MM.1S (cell line): Measurements from ENCODE around the gene CEP170B.

Source experiments
- DNase-seq: peaks from one replicate; pipeline ENCODE4 v3.0.0-alpha.2; 2015
- H2AFZ ChIP-seq: fragments of 300-600 bp; sonication (generic); 2 replicates; pipeline ENCODE4 v1.6.0; 2016; ENCODE audit warnings: antibody characterized with exemption, low read length
- H3F3A ChIP-seq: fragments of 300-600 bp; sonication (generic); 2 replicates; pipeline ENCODE4 v1.6.1; 2016; ENCODE audit warnings: mild to moderate bottlenecking, antibody characterized with exemption, low read length, moderate library complexity, mixed read lengths; ENCODE audit not compliant: insufficient read depth
- H3K27ac ChIP-seq: fragments of 300-600 bp; sonication (generic); 2 replicates; pipeline ENCODE4 v1.5.1; 2016; ENCODE audit warnings: mild to moderate bottlenecking, low read length
- H3K27me3 ChIP-seq: fragments of 300-600 bp; sonication (generic); replicated peaks from 2 replicates; pipeline ENCODE4 v1.6.0; 2016; ENCODE audit warnings: low read length; ENCODE audit not compliant: insufficient read depth
- H3K36me3 ChIP-seq: fragments of 300-600 bp; sonication (generic); replicated peaks from 2 replicates; pipeline ENCODE4 v1.6.1; 2016; ENCODE audit warnings: mild to moderate bottlenecking, low read length, mixed read lengths; ENCODE audit not compliant: insufficient read depth
- H3K4me1 ChIP-seq: fragments of 300-600 bp; sonication (generic); 2 replicates; pipeline ENCODE4 v1.6.1; 2016; ENCODE audit warnings: low read length, mixed read lengths
- H3K4me2 ChIP-seq: fragments of 300-600 bp; sonication (generic); 2 replicates; pipeline ENCODE4 v1.6.0; 2016; ENCODE audit warnings: low read depth, low read length
- H3K4me3 ChIP-seq: fragments of 300-600 bp; sonication (generic); 2 replicates; pipeline ENCODE4 v1.5.1; 2016; ENCODE audit warnings: low read length, mixed read lengths
- H3K79me2 ChIP-seq: fragments of 300-600 bp; sonication (generic); 2 replicates; pipeline ENCODE4 v1.6.1; 2016; ENCODE audit warnings: mixed run types, low read length, mixed read lengths
- H3K9ac ChIP-seq: fragments of 300-600 bp; sonication (generic); 2 replicates; pipeline ENCODE4 v1.6.1; 2016; ENCODE audit warnings: low read length, mixed read lengths
- H3K9me2 ChIP-seq: fragments of 300-600 bp; sonication (generic); replicated peaks from 2 replicates; pipeline ENCODE4 v1.6.1; 2016; ENCODE audit warnings: mild to moderate bottlenecking, low read length, mixed read lengths; ENCODE audit not compliant: insufficient read depth
- H3K9me3 ChIP-seq: fragments of 300-600 bp; sonication (generic); replicated peaks from 2 replicates; pipeline ENCODE4 v1.6.1; 2016; ENCODE audit warnings: mild to moderate bottlenecking, low read length, mixed read lengths; ENCODE audit not compliant: insufficient read depth
- H4K20me1 ChIP-seq: fragments of 300-600 bp; sonication (generic); 2 replicates; pipeline ENCODE4 v1.6.1; 2016; ENCODE audit warnings: mild to moderate bottlenecking, low read length, moderate library complexity, mixed read lengths; ENCODE audit not compliant: insufficient read depth
- CTCF ChIP-seq: fragments of 300-600 bp; sonication (generic); IDR thresholded peaks from 2 replicates; pipeline ENCODE4 v1.5.1; 2016; ENCODE audit warnings: antibody characterized with exemption, low read length, mixed read lengths
- EZH2 ChIP-seq: fragments of 300-600 bp; sonication (generic); optimal IDR thresholded peaks from 2 replicates; pipeline ENCODE3; 2017; ENCODE audit warnings: low read depth, mild to moderate bottlenecking, antibody characterized with exemption, low read length, mixed read lengths
- EZH2phosphoT487 ChIP-seq: fragments of 300-600 bp; sonication (generic); IDR thresholded peaks from 2 replicates; pipeline ENCODE4 v1.6.1; 2018; ENCODE audit warnings: antibody characterized with exemption, low read length

The CEP170B gene

GRCh38 chr14:104845834-104846441 lies 19.1 kb upstream of the CEP170B start:
- Histone ChIP-seq H3K27ac (no peak overlapping the region), H2AFZ (no peak overlapping the region), H3F3A (no peaks in the 10 kb centered on the region), H3K9me3 (no peaks in the 10 kb centered on the region), H3K4me3 (no peak overlapping the region), H3K36me3 (no peaks in the 10 kb centered on the region), H3K27me3 (peaks cover 74% of the 10 kb centered on the region), H3K4me2 (no peak overlapping the region), H3K9me2 (no peaks in the 10 kb centered on the region), H3K79me2 (no peaks in the 10 kb centered on the region), H3K4me1 (no peaks in the 10 kb centered on the region), H3K9ac (no peak overlapping the region), H4K20me1 (no peaks in the 10 kb centered on the region)
- DNase-seq = no peak
- TF ChIP-seq EZH2phosphoT487 = no peak
- no peak for TF ChIP-seq EZH2
- no peak for TF ChIP-seq CTCF

DNA sequence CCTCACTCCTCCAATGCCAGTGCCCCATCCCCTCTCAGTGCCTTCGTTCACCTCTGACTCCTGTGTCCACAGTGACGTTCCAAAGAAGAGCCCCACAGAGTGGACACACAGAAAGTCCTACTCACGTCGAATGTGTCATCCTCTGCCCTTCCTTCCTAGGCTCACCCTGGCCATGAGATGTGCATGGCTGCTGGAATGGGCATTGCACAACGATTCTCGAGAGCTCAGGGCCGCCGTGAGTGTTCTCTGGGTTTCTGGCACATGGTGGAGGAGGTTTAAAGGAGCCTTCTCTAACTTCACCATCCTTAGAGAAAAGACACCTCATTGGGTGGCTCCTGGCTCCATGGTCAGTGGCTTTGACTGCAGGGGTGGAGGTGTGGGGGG lies 12.8 kb upstream of the CEP170B start:
- peaks cover 60% of the 10 kb centered on the region for H3K27me3 ChIP-seq
- H3K27ac ChIP-seq = no peak overlapping the region

GRCh38 chr14:104855532-104856090 lies 9.5 kb upstream of the CEP170B start:
- DNase-seq = no peak
- H3K27me3 ChIP-seq = peaks cover 44% of the 10 kb centered on the region

More for the DNA sequence above, 12.8 kb upstream of the CEP170B start:
- no peak for TF ChIP-seq EZH2phosphoT487
- no peak for TF ChIP-seq CTCF
- no peak for TF ChIP-seq EZH2
- no peaks in the 10 kb centered on the region for H3K9me2 ChIP-seq
- H2AFZ ChIP-seq = no peak overlapping the region
- no peak overlapping the region for H3K4me3 ChIP-seq
- no peaks in the 10 kb centered on the region for H4K20me1 ChIP-seq
- no peak overlapping the region for H3K4me2 ChIP-seq
- no peaks in the 10 kb centered on the region for H3K36me3 ChIP-seq
- DNase-seq = no peak
- no peaks in the 10 kb centered on the region for H3K4me1 ChIP-seq
- H3K9me3 ChIP-seq = no peaks in the 10 kb centered on the region
- H3K79me2 ChIP-seq = no peaks in the 10 kb centered on the region
- no peak overlapping the region for H3K9ac ChIP-seq
- no peaks in the 10 kb centered on the region for H3F3A ChIP-seq

More at GRCh38 chr14:104855532-104856090, 9.5 kb upstream of the CEP170B start:
- no peaks in the 10 kb centered on the region for H3K36me3 ChIP-seq
- no peak overlapping the region for H3K9ac ChIP-seq
- H3K4me3 ChIP-seq = no peak overlapping the region
- H2AFZ ChIP-seq = no peak overlapping the region
- H3K9me3 ChIP-seq = no peaks in the 10 kb centered on the region
- H3K4me1 ChIP-seq = no peaks in the 10 kb centered on the region
- H3K4me2 ChIP-seq = no peak overlapping the region
- no peaks in the 10 kb centered on the region for H3K79me2 ChIP-seq
- TF ChIP-seq EZH2phosphoT487 (no peak), EZH2 (no peak), CTCF (no peak)
- no peaks in the 10 kb centered on the region for H3F3A ChIP-seq
- no peak overlapping the region for H3K27ac ChIP-seq
- H4K20me1 ChIP-seq = no peaks in the 10 kb centered on the region
- no peaks in the 10 kb centered on the region for H3K9me2 ChIP-seq
